Measurements from ENCODE around the gene C12orf42.

The C12orf42 gene

DNA sequence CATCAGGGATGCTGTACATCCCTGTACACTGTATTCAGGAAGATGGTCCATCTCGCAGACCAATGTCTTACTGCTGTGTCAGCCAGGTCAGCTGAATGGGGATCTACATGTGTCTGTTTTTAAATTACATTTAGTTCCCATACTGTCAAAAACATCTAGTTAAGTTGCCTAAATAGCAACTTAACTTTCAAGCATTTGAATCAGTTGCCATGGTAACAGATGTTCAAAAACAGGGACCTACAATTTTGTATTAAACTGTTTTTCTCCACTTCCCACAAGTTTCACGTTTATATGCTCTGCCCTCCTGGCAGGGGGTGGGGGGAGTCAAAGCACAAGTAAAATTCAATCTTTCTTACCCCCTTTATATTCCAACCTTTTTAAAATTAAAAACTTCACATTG is 38.3 kb downstream of the C12orf42 start:
- Histone ChIP-seq H4K20me1 (ENCODE audit: insufficient read depth, low read length, poor library complexity, severe bottlenecking) (no peaks in the 10 kb centered on the region), H3K4me1 (ENCODE audit: insufficient read depth, low read length, poor library complexity, severe bottlenecking) (no peaks in the 10 kb centered on the region), H3K36me3 (ENCODE audit: insufficient read depth, low read length) (no peaks in the 10 kb centered on the region), H3K27me3 (ENCODE audit: insufficient read depth, low read length, poor library complexity, severe bottlenecking) (no peaks in the 10 kb centered on the region), H2AFZ (ENCODE audit: low read length) (no peak overlapping the region), H3K9me3 (ENCODE audit: insufficient read depth, low read depth, low read length) (no peaks in the 10 kb centered on the region), H3K9me2 (replicated peaks; ENCODE audit: low read depth, low read length) (0 out of 2 replicates have a peak, but pooled peaks cover 6% of the 10 kb centered on the region), H3K4me2 (ENCODE audit: low read depth, low read length, poor library complexity, severe bottlenecking) (no peak overlapping the region), H3K9ac (ENCODE audit: low read depth, low read length, poor library complexity, severe bottlenecking) (no peak overlapping the region), H3F3A (ENCODE audit: low read depth) (no peaks in the 10 kb centered on the region), H3K4me3 (ENCODE audit: low read length, poor library complexity, severe bottlenecking) (no peak overlapping the region), H3K79me2 (ENCODE audit: insufficient read depth, low read length) (no peaks in the 10 kb centered on the region)
- TF ChIP-seq EZH2phosphoT487 (IDR thresholded peaks at IDR 0.05; ENCODE audit: borderline replicate concordance) (no peak), CTCF (conservative IDR thresholded peaks at IDR 0.05; ENCODE audit: low read length) (no peak)

DNA sequence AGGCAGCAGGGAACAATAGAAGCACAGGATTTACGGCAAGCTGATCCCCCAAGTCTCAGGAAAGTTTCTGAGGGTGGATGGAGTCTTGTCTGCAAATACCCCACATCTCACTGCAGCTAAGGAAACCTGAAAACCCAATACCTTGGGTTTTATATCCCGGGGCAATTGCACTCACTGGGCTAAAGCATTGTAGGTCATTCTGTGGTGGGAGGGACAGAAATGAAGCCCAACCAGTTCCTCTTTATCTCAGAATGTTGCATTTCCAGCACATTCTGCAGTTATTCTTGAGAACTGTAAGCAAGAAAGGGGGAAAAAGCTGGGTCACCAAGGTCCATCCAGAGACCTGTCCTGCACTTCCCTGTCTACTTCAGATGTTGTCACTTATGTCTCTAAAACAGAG is 39.8 kb downstream of the C12orf42 start:
- no peaks in the 10 kb centered on the region for H3K79me2 ChIP-seq (ENCODE audit: insufficient read depth, low read length)
- no peaks in the 10 kb centered on the region for H3K36me3 ChIP-seq (ENCODE audit: insufficient read depth, low read length)
- H4K20me1 ChIP-seq (ENCODE audit: insufficient read depth, low read length, poor library complexity, severe bottlenecking), result no peaks in the 10 kb centered on the region
- no peak overlapping the region for H3K9ac ChIP-seq (ENCODE audit: low read depth, low read length, poor library complexity, severe bottlenecking)
- no peaks in the 10 kb centered on the region for H3K27me3 ChIP-seq (ENCODE audit: insufficient read depth, low read length, poor library complexity, severe bottlenecking)
- H3K4me2 ChIP-seq (ENCODE audit: low read depth, low read length, poor library complexity, severe bottlenecking), result no peak overlapping the region
- H2AFZ ChIP-seq (ENCODE audit: low read length), result no peak overlapping the region
- H3K9me3 ChIP-seq (ENCODE audit: insufficient read depth, low read depth, low read length), result no peaks in the 10 kb centered on the region
- H3K9me2 ChIP-seq (replicated peaks; ENCODE audit: low read depth, low read length), result 0 out of 2 replicates have a peak, but pooled peaks cover 6% of the 10 kb centered on the region
- no peak for TF ChIP-seq EZH2phosphoT487 (IDR thresholded peaks at IDR 0.05; ENCODE audit: borderline replicate concordance)
- TF ChIP-seq CTCF (conservative IDR thresholded peaks at IDR 0.05; ENCODE audit: low read length), result no peak
- H3K4me1 ChIP-seq (ENCODE audit: insufficient read depth, low read length, poor library complexity, severe bottlenecking), result no peaks in the 10 kb centered on the region
- H3F3A ChIP-seq (ENCODE audit: low read depth), result no peaks in the 10 kb centered on the region
- H3K4me3 ChIP-seq (ENCODE audit: low read length, poor library complexity, severe bottlenecking), result no peak overlapping the region

GRCh38 chr12:103455020-103455763 is 40.6 kb downstream of the C12orf42 start:
- H2AFZ ChIP-seq (ENCODE audit: low read length), result no peak overlapping the region
- no peaks in the 10 kb centered on the region for H3K9me3 ChIP-seq (ENCODE audit: insufficient read depth, low read depth, low read length)
- no peaks in the 10 kb centered on the region for H3K27me3 ChIP-seq (ENCODE audit: insufficient read depth, low read length, poor library complexity, severe bottlenecking)
- no peak overlapping the region for H3K4me3 ChIP-seq (ENCODE audit: low read length, poor library complexity, severe bottlenecking)
- H3K9me2 ChIP-seq (replicated peaks; ENCODE audit: low read depth, low read length), result 0 out of 2 replicates have a peak, but pooled peaks cover 6% of the 10 kb centered on the region
- no peak overlapping the region for H3K4me2 ChIP-seq (ENCODE audit: low read depth, low read length, poor library complexity, severe bottlenecking)
- no peaks in the 10 kb centered on the region for H3F3A ChIP-seq (ENCODE audit: low read depth)
- H3K4me1 ChIP-seq (ENCODE audit: insufficient read depth, low read length, poor library complexity, severe bottlenecking), result no peaks in the 10 kb centered on the region
- H4K20me1 ChIP-seq (ENCODE audit: insufficient read depth, low read length, poor library complexity, severe bottlenecking), result no peaks in the 10 kb centered on the region
- no peaks in the 10 kb centered on the region for H3K79me2 ChIP-seq (ENCODE audit: insufficient read depth, low read length)
- no peaks in the 10 kb centered on the region for H3K36me3 ChIP-seq (ENCODE audit: insufficient read depth, low read length)
- H3K9ac ChIP-seq (ENCODE audit: low read depth, low read length, poor library complexity, severe bottlenecking), result no peak overlapping the region
- TF ChIP-seq CTCF (conservative IDR thresholded peaks at IDR 0.05; ENCODE audit: low read length) (no peak), EZH2phosphoT487 (IDR thresholded peaks at IDR 0.05; ENCODE audit: borderline replicate concordance) (no peak)

All from Loucy (cell line).